Hippocampal formation (tissue), 2 donors: ENCODE measurements around the gene DIABLO.
"Not testable (repeated sequence)": the region's sequence is repeated elsewhere in the genome, so short reads cannot be mapped to it uniquely, and the experiment has no call there.

Experiments
- DNase-seq, 2 donors: peaks; one replicate each; lab custom pipeline; 2025; lab: John Stamatoyannopoulos, UW

Gene DIABLO

DNA sequence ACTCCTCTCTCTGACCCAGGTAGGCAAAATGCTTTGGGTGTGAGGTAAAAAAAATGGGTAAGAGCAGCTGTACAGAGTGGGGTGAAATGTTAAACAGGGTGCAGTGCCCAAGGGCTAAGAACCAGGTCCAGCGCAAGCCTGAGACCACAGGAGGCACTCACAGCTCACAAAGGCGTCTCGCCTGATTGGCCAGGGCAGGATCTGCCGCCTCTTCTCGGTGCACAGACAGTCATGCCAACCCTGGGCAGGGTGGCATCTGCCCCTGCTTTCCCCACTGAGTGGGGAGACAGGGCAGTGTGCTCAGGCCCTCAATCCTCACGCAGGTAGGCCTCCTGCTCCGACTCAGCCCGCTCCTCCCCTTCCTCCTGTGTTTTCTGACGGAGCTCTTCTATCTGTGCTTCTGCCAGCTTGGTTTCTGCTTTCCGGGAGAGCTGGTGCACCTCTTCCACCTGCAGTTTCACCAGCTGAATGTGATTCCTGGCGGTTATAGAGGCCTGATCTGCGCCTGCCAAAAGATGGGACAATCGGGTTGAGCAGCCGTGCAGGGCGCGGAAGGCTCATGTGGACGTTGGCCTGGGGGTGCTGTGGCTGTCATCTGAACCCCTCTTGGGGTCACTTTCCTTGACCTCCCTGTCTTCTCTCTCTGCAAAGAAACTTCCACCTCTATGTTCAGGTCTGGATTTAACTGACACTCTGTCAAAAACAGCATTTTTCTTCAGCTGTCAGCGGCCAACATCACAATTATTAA lies 17.6 kb downstream of the DIABLO start:
- DNase-seq: no peak

DNA sequence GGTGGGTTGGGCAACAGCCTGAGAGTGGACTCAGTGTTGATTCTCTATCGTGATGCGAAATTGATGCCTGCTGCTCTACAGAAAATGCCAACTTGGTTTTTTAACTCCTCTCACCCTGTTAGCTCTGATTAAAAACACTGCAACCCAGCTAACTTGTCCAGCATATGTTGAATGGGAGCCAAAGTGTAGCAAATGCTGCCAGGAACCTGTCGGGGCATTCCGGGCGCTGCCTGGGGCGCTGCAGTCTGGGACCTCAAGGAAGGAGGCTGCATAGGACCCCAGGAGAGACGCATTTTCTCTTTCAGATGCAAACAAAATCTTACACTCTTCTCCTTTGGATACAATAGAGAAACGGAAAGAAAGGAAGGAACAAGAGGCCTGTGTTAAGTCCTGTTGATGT lies 18.5 kb downstream of the DIABLO start:
- no peak for DNase-seq

DNA sequence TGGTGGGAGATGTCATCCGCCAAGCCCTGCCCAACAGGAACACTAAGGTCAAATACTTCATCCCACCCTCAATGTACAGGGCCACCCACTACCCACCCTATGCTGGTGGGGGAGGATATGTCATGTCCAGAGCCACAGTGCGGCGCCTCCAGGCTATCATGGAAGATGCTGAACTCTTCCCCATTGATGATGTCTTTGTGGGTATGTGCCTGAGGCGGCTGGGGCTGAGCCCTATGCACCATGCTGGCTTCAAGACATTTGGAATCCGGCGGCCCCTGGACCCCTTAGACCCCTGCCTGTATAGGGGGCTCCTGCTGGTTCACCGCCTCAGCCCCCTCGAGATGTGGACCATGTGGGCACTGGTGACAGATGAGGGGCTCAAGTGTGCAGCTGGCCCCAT lies 18.9 kb downstream of the DIABLO start:
- no peak for DNase-seq

DNA sequence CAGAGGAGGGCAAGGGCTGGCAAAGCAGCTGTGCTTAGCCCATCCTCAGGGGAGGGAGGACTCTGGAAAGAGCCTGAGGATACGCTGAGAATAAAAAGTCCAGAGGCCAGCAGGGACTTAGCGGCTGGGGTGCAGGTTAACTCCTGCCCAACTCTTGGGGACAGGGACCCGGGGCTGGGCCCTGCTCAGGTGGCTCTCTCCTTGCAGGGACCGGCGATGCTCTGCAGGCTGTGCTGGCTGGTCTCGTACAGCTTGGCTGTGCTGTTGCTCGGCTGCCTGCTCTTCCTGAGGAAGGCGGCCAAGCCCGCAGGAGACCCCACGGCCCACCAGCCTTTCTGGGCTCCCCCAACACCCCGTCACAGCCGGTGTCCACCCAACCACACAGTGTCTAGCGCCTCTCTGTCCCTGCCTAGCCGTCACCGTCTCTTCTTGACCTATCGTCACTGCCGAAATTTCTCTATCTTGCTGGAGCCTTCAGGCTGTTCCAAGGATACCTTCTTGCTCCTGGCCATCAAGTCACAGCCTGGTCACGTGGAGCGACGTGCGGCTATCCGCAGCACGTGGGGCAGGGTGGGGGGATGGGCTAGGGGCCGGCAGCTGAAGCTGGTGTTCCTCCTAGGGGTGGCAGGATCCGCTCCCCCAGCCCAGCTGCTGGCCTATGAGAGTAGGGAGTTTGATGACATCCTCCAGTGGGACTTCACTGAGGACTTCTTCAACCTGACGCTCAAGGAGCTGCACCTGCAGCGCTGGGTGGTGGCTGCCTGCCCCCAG lies 19.6 kb downstream of the DIABLO start:
- DNase-seq: no peak

DNA sequence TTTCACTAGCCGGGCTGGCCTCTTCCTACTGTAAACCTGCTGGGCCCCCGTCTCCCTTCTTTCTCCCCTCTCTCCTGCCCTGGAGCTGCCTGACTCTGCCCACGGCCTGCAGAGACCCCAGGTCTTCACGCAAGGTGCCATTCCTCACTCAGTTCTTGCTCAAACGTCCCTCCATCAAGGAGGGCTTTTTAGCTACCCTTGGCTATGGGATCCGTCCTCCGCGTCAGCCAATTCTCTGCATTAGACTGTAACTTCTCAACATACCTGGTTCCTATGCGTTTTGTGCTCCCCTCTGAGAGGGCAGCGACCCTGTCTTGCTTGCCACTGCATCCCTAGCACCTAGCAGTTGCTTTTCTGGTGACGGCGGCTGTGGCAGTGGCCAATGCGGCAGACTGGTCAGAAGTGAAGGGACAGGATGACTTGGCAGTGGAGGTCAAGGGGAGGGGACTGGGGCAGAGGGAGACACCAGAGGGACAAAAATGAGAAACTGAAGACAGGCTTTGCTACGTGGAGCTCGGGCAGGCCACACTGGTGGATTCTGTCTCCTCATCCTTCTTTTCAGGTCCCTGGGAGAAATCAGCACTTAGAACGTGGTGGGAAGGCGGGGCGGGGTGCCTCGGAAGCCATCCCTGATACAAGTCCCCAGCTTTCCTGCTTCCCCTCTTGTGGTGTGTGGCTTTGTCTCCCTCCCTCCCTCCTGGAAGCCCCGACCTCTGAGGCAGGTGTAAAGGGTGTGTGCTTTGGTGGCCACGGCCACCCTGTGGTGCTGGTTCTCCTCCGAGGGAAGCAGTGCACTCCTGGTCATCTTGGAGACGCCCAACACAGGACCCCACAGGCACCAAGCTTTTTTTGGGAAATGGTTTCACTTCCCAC lies 20.6 kb downstream of the DIABLO start:
- DNase-seq: no peak

DNA sequence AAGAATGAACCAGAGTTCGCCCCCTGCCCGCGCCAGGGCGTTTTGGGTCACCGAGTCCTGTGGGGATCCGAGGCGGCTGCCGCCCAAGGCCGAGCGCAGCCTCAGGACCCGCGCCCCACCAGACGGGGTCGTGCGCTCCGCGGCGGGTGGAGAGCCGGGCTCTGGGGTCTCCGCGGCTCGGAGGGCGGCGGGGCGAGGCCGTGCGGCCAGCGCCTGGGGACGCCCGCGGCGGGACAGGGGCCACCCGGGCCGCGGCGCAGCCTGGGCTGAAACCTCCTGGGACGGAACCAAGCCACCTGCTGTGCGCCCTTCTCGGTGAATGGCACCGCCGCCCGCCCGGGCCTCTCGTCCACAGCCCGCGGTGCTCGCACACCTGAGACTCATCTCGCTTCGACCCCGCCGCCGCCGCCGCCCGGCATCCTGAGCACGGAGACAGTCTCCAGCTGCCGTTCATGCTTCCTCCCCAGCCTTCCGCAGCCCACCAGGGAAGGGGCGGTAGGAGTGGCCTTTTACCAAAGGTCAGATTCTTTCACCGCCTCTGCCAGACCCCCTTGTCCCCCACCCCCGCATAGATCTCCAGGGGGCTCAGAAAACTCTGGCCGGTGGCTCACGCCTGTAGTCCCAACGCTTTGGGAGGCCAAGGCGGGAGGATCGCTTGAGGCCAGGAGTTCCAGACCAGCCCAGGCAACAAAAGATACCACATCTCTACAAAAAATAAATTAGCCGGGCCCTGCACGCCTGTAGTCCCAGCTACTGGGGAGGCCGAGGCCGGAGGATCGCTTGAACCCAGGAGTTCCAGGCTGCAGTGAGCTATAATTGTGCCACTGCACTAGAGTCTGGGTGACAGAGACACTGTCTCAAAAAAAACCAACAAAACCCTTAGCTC lies 21.4 kb downstream of the DIABLO start:
- DNase-seq: no peak

DNA sequence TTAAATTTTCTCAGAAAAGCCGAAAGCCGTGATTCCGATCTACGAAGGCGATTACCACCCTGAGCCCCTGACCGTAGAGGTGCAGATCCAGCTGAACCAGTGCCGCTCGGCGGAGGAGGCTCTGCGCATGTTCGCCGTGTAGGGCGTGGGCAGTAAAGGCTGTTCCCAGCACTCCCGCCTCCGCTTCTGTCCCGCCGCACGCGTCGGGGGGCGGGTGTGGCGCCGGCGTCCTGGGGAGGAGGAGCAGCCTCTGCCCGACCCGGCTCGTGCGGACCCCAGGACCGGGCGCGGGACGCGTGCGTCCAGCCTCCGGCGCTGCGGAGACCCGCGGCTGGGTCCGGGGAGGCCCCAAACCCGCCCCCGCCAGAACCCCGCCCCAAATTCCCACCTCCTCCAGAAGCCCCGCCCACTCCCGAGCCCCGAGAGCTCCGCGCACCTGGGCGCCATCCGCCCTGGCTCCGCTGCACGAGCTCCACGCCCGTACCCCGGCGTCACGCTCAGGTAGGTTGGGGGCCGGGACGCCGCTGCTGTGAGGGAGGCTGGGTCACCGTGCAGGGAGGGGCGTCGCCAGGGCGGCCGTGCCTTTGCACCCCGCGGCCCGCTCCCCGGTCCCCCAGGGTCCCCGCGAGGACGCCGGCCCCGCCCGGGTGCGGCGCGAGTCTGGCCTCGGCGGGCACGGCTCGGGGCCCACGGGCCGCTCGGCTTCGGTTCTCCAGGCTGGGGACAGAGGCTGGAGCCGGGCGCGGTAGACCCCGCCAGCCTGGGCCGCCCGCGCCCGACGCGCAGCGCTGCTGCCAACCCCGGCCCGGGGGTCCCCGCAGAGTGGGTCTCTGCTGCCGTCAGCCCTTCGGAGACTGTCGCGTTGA lies 22.3 kb downstream of the DIABLO start, which contains the start of gene B3GNT4:
TSS of gene B3GNT4 (plus strand) at position 409 of the 866 bp plus-strand sequence. CDS start 910 bp downstream, outside the sequence.
- no peak for DNase-seq

DNA sequence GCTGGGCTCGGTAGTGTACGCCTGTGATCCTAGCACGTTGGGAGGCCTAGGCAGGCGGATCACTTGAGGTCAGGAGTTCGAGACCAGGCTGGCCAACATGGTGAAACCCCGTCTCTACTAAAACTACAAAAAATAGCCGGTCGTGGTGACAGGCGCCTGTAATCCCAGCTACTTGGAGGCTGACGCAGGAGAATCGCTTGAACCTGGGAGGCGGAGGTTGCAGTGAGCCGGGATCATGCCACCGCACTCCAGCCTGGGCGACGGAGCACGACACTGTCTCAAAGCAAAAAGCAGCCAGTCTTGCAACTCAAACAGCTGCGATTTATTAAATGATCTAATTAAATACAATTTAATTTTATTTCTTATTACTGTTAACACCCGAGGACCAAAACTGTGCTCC lies 23.0 kb downstream of the DIABLO start:
- not testable (repeated sequence) for DNase-seq

DNA sequence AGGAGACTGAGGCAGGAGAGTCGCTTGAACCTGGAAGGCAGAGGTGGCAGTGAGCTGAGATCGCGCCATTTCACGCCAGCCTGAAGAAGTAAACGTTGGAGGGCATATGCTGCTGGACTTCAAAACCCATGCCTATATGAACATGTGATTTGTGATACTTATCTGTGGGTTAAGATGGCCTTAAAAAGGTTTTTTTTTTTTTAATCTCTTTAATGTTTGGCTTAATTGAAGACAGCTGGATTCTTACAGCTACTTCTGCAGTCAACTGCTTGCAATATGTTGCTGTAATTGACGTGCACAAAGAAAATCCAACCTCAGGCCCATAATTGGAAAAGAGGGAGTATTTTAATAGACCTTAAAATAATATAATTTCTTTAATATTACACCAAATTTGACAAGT lies 23.8 kb downstream of the DIABLO start:
- no peak for DNase-seq

DNA sequence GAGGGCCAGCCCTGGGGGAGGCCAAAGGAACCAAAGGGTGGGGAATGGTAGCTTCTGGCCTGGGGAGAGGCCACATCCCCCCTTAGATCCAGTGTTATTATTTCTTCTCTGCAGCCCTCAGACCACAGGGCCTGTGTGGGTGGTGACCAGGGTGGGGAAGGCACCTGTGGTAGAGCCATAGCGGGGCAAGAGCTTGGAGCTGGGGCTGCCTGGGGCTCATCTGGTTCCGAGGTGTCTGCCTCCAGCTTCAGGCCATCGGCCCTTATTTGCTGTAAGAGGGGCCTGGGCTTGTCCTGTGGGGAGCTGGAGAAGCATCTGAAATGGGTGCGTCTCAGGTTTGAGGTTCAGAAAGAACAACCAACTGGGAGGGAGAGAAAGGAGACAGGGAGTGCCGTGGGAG lies 24.5 kb downstream of the DIABLO start:
- no peak for DNase-seq

DNA sequence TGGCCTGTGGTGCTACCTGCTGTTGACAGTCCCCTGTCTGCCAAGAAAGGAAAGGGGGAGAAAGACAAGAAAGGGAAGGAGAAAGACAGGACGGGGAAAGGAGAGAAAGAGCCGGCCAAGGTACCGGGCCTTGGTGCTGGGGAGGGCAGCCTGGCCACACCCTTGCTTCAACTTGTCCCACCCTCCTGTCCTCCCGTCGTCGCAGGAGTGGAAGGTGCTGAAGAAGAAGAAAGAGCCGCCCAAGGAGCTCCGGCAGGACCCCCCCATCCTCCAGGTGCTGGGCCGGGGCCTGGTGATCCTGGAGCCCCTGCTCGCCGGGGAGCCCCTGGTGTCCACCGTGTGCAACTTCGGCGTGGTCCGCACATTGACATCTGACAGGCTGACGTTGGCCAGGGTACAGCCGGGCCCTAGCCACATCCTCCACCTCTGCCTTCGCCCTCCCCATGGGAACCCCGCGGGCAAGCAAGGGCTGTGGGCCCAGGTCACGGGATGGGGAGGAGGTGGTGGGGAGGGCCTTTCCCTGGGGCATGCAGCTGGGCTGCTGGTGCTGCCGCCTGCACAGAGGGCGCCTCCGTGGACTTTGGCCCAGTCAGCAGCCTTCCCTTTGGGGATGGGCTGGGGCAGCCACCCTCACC lies 25.2 kb downstream of the DIABLO start:
- no peak for DNase-seq

DNA sequence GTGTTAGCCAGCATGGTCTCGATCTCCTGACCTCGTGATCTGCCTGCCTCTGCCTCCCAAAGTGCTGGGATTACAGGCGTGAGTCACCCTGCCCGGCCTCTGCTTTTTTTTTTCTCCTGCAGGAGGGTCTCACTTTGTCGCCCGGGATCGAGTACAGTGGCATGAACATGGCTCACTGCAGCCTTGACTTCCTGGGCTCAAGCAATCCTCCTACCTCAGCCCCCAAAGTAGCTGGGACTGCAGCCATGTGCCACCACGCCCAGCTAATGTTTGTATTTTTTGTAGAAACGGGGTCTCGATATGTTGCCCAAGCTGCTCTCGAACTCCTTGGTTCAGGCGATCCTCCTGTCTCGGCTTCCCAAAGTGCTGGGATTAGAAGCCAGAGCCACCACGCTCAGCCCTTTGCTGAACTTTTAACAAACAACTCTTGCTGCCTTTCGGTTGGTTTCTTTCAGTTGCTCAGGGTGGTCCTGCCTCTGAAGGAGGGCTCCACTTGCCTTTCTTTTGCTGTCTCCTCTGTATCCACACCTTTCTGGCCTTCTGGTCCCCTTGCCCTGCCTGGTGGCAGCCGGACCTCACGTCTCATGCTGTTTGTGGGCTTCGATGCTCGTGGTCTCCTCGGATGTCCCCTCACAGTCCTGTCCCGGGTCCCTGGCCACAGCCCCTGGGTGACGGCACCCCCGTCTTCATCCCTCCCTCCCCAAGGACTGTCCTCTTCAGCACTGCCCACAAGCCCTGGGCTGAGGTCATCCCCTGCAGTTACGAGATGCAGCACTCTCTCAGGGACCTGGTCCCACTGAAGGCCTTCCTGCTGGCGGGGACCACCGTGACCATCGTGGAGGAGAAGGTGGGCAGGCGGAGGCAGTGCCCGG lies 26.1 kb downstream of the DIABLO start:
- no peak for DNase-seq

DNA sequence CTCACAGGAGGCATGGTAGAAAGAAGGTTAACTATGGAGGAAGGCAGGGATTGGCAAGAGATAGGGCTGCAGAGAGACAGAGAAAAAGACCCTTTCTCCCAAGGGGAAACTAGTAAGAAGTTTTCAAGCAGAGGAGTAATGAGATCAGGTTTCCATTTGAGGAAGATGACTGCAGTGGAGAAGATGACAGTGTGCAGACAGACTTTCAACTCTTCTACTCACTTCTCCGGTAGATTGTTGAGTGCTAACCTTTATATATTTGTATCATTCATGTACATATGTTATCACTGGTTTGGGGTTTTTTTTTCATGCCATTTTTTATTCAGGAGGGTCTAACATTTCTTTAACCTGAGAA lies 28.3 kb downstream of the DIABLO start:
- DNase-seq: no peak

DNA sequence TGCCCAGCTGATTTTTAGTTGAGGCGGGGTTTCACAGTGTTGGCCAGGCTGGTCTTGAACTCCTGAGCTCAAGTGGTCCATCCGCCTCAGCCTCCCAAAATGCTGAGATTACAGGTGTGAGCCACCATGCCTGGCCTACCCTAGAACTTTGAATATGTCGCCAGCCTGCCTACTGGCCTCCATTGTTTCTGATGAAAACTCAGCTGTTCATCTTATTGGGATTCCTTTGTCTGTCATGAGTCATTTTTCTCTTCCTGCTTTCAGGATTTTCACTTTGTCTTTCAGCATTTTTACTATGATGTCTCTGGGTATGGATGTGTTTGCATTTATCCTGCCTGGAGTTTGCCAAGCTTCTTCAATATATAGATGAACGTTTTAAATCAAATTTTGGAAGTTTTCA lies 30.4 kb downstream of the DIABLO start:
- DNase-seq: no peak

DNA sequence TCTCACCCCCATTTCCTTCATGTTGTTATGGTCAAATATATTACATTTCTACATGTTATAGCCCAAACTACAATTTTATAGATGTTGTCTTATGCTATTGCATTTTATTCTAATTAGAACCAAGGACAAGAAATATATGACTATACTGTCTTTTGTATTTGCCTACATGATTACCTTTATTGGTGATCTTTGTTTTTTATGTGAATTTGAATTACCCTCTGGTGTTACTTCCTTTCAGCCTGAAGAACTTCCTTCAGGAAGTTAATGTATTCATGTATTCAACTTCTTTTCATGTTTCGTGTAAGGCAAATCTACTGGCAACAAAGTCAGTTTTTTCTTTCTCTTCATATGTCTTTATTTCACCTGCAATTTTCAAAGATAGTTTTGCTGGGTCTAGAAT lies 31.0 kb downstream of the DIABLO start:
- no peak for DNase-seq

DNA sequence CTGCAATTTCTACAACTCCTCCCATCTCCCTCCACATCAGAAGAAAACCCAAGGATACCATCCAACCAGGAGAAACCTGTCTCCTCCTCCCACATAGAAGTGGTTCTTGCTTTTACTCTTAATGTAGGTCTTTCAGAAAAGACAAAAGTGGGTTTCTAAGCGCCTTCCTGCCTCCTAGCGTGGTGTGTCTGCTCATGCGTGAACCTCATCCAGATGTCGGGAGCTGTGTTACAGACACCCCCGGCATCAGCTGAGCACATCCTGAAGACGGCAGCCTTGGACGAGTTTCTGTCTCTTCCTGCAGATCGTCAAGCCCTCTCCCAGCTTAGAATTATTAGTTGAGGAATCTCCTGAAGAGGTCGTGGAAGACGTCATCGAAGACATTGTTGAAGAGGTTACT lies 33.4 kb downstream of the DIABLO start:
- no peak for DNase-seq

DNA sequence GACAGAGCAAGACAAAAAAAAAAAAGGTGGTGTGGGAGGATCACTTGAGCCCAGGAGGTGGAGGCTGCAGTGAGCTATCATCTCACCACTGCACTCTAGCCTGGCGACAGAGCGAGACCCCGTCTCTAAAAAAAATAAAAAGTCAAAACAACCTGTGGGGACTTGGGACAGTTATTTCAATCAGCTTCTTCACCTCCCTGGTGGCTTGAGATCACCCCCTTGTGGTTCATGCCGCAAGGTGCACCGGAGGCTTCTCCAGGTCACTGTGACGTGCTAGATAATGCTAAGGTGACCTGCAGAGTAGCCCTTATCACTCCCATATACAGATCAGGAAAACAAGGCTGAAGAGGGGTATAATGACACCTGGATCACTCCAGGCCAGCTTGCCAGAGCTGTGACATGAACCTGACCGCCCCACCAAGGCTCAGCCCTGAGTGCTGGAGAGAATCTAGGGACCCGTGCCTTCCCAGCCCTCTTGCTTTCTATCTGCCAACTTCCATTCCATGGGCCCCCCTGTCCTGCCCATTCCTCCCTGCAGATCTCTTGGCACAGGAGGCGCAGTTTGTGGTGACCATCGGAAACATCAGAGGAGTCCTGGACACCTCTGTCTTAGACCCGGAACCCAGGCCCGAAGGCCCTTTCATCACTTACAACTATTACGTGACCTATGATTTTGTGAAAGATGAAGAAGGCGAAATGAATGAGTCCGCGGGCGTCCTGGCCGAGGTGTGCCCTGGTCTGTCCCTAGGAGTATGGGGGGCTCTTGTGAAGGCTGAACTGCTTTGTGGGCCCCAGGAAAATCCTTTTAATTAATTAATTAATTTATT lies 34.8 kb downstream of the DIABLO start:
- DNase-seq: no peak
